Umbilical cord (tissue), 2 donors: Measurements from ENCODE around the gene CHD3. TPM values are rescaled to one million over a fixed set of nuclear protein-coding genes. Genes with fewer than 3 reads are reported as not detected.

Source experiments
- DNase-seq: peaks from one replicate; pipeline ENCODE4 v3.0.0-alpha.2; 2015; ENCODE audit warnings: low spot score
- total RNA-seq: library from RNA; depleted of rRNA; stranded (reverse); fragments of >200 nt; gene quantifications from one replicate; pipeline ENCODE4 v1.2.3, GENCODE V29; 2014; ENCODE audit warnings: low replicate concordance; ENCODE audit not compliant: insufficient read depth

Gene CHD3
- total RNA-seq, 1 donor from 2014 or later = 88.6 TPM

DNA sequence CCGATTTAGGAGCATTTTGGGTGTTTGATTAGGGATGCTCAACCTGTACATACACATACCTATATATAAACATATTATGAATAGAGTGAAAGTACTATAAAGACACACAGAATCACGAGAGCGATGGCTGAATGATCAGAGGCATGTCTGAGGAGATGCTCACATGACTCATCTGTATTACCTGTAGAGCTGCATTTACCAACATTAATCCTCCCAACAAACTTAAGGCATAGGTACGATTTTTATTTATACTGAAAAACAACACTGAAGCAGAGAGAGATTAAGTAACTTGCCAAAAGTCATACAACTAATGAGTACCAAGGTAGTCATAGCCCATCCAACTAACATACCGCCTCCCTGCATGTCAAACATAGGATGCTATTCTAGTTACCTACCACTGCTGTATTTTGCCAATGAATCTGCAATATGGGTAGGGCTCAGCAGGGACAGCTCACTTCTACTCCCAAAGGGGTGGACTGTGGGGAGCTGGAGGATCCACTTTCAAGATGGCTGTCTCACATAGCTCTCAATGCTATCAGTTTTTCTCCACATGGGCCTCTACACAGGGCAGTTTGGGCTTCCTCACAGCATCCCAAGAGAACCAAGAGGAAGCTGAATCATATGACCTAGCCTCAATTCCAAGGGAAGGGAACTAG lies 23.5 kb upstream of the CHD3 start:
- no peak for DNase-seq

DNA sequence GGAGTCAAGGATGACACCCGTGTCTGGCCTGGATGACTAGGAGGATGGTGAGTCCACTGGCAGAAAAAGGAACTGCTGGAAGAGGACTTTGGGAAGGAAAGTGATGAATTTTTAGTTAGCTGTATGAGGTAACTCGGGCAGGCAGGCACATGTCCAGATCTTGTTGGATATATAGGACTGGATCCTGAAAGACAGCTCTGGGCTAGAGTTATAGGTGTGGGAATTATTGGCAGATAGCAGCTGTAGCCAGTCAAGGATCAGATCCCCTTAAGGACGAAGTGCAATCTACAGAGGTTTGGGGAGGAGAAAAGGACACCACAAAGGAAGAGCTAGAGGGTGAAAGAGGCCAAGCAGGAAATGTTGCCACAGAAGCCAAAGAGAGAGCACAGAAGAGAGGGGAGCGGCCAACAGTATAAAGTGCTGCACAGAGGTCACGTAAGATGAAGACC lies 20.7 kb upstream of the CHD3 start:
- no peak for DNase-seq

DNA sequence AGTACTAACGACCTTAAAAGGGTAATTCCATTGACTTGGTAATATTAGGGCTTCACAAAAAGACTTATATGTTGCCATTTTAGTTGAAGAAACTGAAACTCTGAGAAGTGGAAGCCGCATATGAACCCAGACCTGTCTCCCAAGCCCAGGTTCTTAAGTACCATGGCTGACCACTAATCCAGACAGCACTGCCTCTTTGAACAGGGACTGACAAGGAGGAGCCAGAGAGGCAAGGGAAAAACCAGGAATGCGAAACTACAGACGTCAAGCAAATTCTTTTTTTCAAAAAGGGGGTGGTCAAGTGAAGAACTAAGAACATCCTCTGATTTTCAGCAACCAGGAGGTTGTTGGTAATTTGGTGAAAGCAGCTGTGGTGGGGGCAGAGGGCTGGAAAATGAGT lies 15.5 kb upstream of the CHD3 start:
- DNase-seq = peak; percentile 73

DNA sequence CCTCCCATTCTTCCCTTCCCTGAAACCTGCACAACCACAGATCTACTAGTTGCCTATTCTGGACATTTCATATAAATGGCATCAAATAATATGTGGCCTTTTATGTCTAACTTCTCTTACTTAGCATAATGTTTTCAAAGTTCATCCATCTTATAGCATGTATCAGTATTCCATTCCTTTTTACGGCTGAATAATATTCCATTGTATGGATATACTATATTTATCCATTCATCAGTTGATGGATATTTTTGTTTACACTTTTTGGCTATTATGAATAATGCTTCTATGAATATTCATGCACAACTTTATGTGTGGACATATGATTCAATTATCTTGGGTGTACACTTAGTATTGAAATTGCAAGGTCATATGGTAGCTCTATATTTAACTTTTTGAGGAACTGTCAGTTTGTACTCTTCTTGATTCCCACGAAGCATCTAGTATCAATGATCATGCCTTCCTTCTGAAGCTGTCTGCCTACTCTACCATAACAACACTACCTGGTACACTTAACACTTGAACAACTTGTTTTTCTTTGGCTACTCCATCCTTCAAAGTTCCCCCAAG lies 12.7 kb upstream of the CHD3 start:
- no peak for DNase-seq

DNA sequence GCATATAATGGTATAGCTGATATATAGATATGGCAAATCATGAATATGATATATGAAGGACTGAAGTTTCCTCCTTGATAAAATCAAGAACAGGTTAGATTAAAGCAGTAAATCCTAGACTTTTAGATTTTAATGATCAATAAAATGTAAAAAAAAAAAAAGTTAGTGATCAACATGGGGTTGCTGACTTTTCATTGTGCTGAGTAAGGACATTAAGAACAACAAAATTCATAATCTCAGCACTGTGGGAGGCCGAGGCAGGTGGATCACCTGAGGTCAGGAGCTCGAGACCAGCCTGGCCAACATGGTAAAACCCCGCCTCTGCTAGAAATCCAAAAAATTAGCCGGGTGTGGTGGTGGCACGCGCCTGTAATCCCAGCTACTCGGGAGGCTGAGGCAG lies 10.4 kb upstream of the CHD3 start:
- DNase-seq = no peak

DNA sequence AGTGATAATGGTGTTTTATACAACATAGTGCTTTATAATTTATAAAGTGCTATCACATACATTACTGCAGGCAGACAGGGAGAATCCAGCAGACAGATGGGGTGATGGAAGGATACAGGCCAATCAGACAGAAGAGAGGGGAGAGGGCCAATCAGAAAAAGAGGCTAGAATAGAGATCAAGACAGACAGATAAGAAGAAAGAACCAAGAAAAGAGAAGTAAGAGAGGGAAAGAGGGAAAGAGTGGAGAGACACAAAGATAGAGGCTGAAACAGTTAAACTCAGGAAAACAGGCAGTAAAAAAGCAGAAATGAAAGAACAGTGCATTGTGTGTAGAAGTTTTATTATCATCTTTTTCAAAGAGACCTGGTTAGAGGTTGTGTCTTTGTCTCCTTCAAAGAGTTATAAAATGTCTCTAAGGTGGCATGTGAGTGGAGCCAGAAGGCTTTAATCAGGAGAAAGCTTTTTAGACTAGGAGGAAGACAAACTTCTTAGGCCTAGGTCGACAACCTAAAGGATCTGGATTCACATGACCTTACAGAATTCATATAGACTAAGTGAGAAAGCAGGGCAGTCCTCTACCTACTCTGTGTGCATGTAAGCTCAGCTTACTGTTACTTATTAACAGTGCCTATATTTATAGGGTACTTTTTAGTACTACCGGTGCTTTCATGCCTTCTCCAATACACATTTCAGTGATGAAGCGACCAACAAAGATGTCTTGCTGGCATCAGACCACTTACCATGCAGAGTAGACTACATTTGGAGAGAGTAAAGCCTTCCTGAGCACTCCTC lies 8.3 kb upstream of the CHD3 start:
- no peak for DNase-seq

DNA sequence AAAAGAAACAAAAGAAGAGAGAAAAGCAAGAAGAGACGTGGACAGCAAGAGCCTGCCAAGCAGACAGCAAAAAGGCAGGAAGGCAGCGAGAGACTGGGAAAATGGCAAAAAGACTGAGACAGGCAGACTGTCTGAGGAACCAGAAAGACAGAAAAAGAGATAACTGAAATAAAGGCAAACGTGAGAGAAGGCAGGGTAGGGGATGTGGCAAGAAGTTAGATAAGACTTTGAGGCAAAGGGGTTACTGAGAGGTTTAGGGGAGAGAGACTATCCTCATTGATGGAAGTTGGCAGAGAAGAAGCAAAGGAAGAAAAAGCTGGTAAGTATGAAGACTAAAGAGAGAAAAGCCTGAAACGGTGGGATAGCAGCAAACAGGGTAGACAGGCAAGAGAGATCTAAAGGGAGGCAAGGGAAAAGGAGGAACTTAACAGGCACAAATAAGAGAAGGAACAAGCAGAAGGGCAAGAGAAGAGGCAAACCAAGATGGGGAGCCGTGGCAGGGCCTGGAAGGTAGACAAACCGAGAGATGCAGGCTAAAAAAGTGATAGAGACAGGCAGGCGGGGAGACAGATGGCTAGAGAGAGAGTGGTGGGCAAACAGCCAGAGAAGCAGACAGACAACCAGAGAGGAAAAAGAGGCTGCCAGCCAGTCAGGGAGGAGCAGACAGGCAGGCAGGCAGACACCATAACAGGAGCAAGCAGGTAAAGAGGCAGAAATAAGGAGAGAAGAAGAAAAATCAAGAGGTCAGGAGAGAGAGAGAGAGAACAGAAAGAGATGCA lies 7.1 kb upstream of the CHD3 start:
- DNase-seq = peak; percentile 69

DNA sequence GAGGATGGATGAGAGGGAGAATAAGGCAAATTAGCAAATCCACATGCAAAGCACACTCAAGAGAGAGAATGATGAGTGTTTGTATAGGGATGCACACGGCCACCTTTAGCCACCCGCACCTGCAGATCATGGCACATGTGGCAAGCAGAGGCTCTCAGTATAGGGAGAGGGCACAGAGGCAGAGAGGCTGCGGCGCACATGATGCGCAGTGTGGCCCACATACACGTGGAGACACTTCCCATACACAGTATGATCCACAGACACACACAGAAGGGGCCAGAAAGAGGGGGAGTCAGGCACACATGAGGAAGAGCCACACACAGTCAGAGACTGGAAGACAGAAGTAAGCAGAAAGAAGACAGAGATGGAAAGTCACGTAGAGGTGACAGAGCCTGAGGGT lies 6.5 kb upstream of the CHD3 start:
- DNase-seq = peak; percentile 23

DNA sequence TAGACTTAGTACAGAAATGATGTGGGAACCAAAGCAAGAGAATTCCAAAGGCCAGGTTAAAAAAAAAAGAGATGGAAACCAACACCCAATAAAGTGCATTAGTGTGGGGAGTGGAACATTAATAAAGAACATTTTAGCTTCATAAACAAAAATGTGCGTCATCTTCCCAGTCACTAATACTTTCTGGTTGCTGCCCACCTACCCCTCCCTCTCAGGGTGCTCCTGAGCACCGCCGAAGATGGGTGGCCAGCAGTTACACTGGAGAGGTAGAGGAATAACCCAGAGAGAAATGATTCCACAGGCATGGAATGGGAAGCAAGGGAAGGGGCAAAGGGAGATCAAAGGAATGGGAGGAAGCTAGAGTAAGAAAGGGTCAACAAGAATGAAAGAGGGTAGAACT lies 6.0 kb upstream of the CHD3 start:
- DNase-seq = no peak

DNA sequence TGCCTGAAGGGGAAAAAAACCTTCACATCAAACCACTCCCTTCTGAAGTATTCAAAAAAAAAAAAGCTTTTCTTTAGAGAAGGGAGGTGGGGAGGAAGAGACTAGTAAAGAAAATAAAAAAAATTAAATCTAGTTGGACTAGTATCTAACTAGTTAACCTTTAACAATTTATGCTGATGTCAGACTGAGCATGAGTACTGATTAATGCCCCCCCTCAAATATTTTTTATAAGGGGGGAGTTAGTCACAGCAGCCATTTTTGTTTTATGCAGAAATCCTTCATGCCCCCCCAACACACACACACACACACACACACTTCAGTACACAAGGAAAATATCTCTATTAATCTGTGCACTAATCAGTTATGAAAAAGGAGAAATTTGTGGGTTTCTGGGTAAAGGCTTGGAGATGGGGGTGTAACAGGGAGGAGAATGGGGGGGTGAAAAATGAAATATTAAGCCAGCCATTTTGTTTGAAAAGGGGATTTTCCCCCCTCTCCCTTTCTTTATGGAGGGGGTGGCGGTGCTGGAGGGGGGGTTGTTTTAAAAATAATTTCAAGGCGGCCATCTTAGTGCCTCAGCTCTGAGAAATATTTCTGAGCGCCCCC lies 4.7 kb upstream of the CHD3 start:
- DNase-seq = peak; percentile 72

DNA sequence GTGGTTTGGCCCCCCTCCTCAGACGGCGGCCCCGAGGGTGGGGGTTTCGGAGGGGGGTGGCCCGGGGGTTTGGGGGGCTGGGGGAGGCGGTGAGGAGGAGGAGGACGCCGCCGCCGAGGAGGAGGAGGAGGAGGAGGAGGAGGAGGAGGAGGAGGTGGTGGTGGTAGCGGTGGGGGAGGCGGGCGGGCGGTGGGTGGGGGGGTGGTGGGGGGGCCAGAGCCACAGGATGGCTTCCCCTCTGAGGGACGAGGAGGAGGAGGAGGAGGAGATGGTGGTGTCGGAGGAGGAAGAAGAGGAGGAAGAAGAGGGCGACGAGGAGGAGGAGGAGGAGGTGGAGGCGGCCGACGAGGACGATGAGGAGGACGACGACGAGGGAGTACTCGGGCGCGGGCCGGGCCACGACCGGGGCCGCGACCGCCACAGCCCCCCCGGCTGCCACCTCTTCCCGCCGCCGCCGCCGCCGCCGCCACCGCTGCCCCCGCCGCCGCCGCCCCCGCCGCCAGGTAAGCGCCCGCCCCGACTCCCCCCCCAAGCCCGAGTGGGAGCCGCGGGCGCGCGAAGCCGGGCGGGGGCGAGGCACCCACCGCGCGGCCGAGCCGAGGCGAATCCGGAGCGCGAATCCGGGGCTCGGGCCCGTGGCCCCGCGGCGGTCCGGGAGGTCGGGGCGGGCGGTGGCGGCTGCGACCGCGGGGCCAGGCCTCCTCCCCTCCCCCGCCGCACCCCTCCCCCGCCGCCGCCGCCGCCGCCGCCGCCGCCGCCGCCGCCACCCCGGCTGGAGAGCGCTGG lies 3.8 kb upstream of the CHD3 start:
- DNase-seq = peak; percentile 25

DNA sequence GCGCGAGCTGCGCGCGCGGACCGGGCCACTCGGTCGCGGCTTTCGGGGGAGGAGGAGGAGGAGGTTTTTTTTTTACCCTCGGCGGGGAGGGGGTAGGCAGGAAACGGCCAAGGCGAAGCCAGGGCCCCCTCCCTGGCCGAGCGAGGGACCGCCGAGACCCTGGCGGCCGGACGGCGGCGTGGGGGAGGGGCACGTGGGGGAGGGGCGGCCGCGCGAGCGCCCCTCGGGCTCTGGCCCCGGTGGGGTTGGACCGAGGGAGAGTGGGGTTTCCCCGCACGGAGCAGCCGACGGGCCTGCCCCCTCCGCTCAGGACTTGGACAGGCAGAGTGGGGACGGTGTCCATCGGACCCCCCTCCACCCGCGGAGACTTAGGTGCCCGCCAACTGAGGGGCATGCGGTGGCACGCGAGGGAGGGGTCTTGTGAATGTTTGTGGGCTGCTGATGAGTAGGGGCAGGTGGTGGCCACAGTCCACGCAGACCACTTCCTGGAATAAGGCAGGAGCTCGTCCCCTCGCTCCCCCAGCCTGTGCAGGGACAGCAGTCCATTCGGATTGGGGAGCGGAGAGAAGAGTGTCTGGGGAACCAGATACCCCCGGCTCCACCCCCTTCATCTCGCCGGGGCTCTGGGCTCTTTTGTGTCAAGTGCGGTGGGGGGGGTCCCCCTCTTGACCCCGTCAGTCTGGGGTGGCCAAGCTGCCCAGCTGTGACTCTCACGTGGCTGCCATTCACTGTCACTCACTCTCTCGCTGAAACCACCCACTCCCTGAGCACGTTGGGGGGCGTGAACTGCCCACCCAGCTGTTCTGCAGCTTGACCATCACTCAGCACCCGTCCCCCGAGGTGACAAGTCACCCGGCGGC lies 3.0 kb upstream of the CHD3 start:
- peak; percentile 49 for DNase-seq

DNA sequence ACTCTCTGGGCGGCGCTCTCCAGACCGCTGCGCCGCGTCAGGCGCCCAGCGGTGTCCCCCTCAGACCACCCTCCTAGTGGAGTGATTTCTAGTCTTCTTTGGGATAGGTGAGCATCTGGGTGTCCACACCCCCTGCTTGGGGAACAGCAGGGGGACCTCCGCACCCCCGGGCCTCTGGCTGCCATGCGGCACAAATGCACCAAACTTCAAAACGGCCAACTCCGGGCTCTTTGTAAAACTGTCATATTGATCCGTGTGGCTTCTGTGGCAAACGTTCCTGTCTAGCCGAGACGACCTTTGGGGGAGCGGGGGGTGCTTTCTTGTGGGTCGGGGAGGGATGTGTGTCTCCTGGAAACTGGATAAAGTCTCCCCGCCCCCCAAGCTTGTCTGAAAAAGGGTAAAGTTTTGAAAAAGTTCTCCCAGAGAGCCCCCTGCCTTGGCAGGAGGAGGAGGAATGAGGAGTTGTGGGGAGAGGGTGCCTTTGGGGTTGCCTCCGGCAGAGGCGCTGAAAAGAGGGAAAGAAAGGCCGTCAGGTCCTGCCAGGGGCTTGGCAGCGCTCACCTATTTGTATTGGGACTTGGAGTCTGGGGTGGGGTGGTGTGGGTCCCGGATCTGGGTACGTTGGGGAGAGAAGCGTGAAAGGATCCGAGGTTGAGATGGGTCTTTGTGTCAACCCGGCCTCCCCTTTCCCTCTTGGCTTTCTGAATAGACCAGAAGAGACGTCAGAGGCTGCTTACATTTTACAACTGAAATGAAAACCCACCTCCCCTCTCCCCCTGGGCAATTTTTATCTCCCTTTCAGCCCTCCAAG lies 2.2 kb upstream of the CHD3 start:
- peak; percentile 60 for DNase-seq

DNA sequence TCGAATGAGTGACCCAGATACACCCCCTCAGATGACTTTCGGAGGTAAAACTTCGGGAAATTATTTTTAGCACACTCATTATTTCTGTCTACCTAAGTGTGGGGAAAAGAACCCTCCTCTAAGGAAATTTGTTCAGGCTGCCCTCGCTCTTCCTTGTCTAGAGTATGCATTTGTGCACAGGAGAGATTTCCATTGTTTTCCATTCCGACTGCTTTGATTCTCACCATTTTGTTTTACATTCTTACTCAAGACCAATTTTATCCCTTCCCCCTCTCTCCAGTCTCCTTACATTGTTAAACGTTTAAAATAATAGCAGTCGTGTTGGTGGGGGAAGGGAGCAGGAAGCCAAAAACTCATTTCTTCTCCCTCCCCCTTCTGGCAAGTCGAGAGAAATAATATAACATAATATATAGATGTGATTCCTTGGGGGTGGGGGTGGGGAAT lies 1.5 kb upstream of the CHD3 start:
- no peak for DNase-seq

DNA sequence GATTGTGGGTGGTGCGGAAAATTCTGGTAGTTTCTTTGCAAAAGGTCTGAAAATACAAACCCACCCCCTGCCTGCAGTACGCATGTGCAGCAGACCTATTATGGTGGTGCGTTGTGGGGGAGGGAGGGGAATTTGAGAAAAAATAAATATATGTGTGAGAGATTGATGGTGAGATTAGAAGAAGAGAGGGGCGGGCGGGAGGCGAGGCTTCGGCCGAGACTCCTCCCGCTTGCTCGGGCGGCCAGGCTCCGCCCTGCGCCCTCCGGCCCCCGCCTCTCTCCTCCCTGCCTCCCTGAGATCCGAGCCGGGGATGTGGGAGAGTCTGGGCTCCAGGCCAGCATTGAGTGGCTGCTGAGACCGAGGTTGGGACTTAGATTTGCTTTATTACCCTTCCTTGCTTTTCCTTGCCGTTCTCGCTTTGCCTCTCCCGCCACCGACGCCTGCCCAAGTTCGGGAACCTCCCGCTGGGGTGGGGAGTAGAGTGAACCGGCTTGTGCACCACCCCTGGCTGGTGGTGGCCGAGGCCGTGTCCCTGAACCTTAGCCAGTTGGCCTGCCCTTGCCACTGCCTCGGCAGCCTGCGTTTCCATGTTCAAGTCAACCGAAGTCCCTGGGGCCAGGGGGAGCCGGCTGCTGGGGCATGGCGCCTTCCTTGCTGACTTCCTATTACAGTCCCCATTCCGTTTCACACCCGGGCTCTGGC lies 956 bp upstream of the CHD3 start:
- peak; percentile 98 for DNase-seq

DNA sequence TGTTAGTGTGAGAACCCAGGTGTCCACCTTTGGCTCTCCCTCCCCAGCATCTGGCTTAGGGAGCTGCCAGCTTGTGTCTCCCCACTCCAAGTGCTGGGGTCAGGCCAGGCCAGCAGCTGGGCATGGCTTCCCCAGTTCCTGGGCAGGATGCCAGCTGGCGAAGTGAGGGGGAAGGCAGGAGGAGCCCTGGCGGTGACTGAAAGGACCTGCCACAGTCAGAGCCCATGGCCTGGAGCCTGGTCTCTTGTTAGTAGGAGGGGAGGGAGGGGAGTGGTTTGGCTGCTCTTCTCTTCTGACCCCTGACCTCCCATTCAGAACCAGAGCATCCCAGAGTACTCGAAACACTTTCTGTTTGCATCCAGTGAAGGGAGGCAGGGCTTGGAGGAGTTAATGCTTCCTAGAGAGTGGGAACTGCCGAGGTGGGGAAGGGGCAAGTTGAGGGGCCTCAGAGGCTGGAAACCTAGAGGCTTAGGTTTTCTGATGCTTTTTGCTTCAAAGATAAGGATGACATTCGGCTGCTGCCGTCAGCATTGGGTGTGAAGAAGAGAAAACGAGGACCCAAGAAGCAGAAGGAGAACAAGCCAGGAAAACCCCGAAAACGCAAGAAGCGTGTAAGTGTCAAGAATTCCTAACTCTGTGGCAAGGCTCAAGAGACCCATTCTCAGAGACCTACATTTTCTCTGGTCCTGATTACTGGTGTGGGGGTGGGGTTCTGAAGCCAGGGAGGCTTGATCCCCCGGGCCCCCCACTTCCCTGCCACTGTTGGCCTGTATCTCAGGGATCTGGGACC lies 772 bp downstream of the CHD3 start:
- peak; percentile 94 for DNase-seq

DNA sequence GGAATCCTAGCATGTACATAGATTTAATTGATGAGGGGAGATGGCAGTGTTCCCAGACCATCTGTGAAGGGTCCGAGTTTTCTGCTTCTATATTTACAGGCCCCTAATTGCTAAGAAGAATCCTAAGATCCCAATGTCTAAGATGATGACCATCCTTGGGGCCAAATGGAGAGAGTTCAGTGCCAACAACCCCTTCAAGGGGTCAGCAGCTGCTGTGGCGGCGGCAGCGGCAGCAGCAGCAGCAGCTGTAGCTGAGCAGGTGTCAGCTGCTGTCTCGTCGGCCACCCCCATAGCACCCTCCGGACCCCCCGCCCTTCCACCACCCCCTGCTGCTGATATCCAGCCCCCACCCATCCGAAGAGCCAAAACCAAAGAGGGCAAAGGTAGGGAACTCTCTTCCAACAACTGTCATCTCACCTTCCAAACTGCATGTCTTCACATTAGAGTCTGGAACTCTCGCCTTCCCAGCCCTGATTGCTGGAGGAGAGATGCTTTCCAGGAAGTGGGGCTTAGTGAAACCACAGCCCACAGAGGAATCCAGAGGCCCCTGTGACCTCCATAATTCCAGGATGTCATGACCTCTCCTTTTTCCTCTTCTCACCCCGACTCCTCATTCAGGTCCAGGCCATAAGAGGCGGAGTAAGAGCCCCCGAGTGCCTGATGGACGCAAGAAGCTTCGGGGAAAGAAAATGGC lies 4.7 kb downstream of the CHD3 start:
- DNase-seq = no peak
